KOPT-K1 (cell line): ENCODE data around the gene THEMIS.
"Not testable (repeated sequence)": the region's sequence is repeated elsewhere in the genome, so short reads cannot be mapped to it uniquely, and the experiment has no call there.

Source experiments
- H3K27ac ChIP-seq: fragments of 200-600 bp; sonication (generic); 2 replicates; pipeline ENCODE4 v1.5.1; 2016; ENCODE audit warnings: antibody characterized with exemption, mild to moderate bottlenecking, low read depth, low read length; ENCODE audit not compliant: poor library complexity, severe bottlenecking
- H3K36me3 ChIP-seq: fragments of 200-600 bp; sonication (generic); 2 replicates; pipeline ENCODE4 v1.5.1; 2017; ENCODE audit warnings: antibody characterized with exemption, mild to moderate bottlenecking, low read length, moderate library complexity; ENCODE audit not compliant: insufficient read depth
- H3K9me3 ChIP-seq: fragments of 200-600 bp; sonication (generic); 2 replicates; pipeline ENCODE4 v1.5.1; 2017; ENCODE audit warnings: antibody characterized with exemption, low read length, mild to moderate bottlenecking; ENCODE audit not compliant: insufficient read depth, poor library complexity, severe bottlenecking

THEMIS gene

GRCh38 chr6:127816643-127817042 lies 84.2 kb downstream of the THEMIS start:
- H3K36me3 ChIP-seq: peaks cover 84% of the 10 kb centered on the region
- no peaks in the 10 kb centered on the region for H3K9me3 ChIP-seq
- no peak overlapping the region for H3K27ac ChIP-seq

DNA sequence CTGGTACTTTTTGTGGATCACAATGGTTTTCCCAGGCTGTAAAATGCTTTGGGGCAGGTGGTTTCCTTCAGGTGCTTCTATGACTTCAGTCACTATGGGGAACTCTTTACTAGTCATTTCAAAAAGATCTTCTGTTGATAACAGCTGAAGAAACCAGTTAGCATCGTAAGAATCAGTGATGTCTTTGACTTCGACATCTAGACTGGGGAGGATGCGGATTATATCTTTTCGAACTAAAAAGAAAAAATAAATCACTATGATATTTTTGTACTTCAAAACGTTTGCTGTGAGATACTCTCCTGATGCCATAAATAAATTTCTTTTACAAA lies 87.2 kb downstream of the THEMIS start:
- H3K36me3 ChIP-seq: peaks cover 90% of the 10 kb centered on the region
- no peak overlapping the region for H3K27ac ChIP-seq
- no peaks in the 10 kb centered on the region for H3K9me3 ChIP-seq

DNA sequence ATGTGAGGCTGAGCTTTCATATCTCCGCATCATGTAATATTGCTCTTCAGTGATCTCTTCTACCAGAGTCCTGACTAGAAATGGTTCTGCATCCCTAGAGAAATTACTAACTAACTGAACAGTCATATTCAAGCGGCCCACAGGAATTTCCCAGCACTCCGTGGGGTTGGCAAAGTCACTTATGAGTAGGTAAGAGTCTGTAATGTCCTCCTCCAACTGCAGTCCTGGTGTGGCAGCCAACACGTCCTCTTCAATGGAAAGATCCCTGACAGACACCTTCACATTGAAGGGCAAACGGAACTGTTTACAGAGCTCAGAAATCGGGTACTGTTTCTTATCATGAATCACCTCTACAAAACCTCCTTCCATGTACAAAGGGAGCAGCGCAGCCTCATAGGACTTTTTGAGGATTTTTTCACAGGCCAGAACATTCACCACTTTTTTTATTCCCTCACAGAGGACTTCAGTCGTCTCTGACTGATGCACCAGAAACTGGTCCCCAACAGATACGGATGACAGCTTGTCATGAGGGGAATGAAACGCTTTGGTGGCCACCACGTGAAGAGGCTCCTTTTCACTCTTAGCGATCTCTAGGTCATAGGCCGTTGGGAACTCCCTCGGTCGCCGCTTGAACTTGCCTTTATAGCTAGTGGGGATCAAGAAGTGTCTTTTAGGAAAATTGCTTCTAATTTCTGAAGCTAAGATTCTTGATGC lies 87.7 kb downstream of the THEMIS start:
- H3K9me3 ChIP-seq: no peaks in the 10 kb centered on the region
- no peak overlapping the region for H3K27ac ChIP-seq
- peaks cover 94% of the 10 kb centered on the region for H3K36me3 ChIP-seq

GRCh38 chr6:127811900-127812570 lies 88.8 kb downstream of the THEMIS start:
- H3K36me3 ChIP-seq: peaks cover 94% of the 10 kb centered on the region
- no peaks in the 10 kb centered on the region for H3K9me3 ChIP-seq
- H3K27ac ChIP-seq: no peak overlapping the region

- peaks cover 100% of the 10 kb centered on the region for H3K36me3 ChIP-seq
- H3K27ac ChIP-seq: no peak overlapping the region
- no peaks in the 10 kb centered on the region for H3K9me3 ChIP-seq
Observed at GRCh38 chr6:127807806-127808517, 92.9 kb downstream of the THEMIS start.

- Histone ChIP-seq H3K36me3 (peaks cover 62% of the 10 kb centered on the region), H3K27ac (no peak overlapping the region), H3K9me3 (peaks cover 2% of the 10 kb centered on the region)
Observed at GRCh38 chr6:127796713-127797112, 104.1 kb downstream of the THEMIS start.

DNA sequence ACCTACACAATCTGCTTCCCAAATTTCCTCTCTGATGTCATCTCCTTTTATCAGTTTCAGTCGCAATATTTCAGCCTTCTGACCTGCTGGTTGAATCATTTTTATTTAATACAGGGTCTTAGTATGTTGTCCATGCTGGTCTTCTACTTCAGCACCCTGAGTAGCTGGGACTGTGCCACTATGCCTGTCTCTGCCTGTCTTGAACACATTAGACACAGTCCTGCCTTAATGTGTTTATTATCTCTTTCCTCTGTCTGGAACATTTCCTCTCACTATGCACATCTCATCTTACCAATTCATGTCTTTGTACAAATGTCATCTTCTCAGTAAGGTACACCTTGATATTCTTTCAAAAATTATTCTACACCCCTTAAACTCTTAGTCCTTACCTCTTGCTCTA lies 106.5 kb downstream of the THEMIS start:
- no peak overlapping the region for H3K27ac ChIP-seq
- peaks cover 9% of the 10 kb centered on the region for H3K9me3 ChIP-seq
- peaks cover 53% of the 10 kb centered on the region for H3K36me3 ChIP-seq

DNA sequence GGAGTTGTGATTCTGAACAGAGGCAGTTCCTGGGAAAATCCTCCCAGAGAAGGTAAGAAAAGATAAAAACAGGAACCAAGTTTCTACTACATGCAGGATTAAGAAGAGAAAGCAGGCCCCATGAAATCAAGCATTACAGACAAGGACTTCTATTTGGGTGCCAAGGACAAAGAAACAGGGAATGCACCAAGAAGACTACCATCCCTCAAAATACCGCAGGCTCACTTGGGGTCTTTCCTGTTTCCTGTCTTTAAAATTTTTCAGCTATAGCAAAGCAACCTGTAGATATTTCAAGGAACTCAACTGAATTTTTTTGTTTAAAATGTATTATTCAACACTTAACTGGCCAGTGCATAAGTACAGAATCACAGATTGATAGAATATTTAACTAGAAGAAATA lies 107.5 kb downstream of the THEMIS start:
- H3K9me3 ChIP-seq: peaks cover 9% of the 10 kb centered on the region
- H3K36me3 ChIP-seq: peaks cover 48% of the 10 kb centered on the region
- H3K27ac ChIP-seq: peak overlapping the region; percentile 38

DNA sequence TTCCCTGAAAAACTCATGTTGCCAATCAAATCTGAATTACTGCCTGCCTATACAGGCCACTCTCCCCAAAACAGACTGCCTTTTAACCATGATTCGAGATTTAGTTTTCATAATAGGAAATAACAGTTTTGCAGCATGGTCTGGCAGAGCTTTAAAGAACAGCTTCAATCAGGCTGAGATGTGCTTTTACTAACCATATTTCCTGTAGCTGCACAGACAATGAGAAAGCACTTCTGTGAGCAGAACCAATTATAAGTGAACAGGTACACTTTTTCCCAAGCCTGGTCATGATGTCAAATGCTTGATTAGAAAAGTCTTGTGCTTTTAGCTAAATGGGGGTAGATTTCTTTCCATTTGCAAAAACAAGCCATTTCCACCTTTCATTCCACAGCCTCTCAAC lies 108.2 kb downstream of the THEMIS start:
- peaks cover 47% of the 10 kb centered on the region for H3K36me3 ChIP-seq
- H3K9me3 ChIP-seq: peaks cover 9% of the 10 kb centered on the region
- peak overlapping the region; percentile 38 for H3K27ac ChIP-seq

DNA sequence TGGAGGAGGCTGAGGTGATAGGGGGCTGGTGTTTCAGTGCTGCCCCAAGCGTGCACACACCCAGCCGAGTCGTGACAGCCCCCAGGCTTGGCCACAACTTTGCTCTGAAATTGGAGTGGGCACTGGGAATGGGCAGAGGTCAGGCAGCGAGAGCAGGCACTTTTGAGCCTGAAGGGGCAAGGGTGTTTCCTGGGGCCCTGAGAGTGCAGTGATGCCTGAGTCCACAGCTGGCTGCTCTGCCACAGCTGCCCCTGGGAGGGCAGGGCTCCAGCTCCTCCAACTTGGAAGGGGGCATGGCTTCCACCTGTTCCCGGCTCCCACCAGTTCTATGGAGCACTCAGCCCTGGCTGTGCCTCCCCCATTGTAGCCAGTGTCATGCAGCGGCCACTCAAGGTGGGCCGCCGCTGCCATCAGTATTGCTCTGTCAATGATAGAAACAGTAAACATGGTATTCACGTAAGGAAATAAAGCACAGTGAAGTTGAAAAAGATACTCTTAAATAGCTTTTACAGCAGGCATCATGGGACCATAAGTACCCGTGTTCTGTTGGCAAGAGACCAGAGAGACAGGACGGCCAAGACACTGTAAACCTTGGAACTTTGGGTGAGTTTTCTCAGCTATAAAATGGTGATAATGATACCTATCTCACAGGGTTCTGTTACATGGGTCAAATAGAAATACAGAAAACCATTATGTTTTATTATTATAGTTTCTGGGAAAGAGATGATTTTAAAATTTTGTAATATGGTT lies 108.9 kb downstream of the THEMIS start:
- Histone ChIP-seq H3K27ac (peak overlapping the region; percentile 38), H3K9me3 (peaks cover 9% of the 10 kb centered on the region), H3K36me3 (peaks cover 46% of the 10 kb centered on the region)

DNA sequence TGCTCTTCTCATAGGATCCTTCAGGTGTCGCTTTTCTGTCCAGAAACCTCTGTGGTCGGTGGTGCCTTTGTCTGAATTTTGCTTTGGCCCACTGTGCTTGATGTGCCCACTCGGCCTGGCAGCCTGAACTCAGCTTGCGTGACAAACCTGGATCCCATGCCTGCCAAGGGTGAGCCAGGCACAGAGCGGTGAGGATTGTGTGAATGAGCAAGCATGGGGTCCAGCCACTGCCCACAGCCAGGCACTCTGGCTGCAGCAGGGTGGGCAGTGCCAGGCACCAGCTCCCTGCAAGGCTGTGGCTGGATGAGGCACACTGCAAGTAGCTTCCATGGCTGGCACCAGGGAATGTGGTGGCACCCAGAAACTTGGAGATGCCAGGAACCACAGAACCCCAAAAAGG lies 110.3 kb downstream of the THEMIS start:
- no peak overlapping the region for H3K27ac ChIP-seq
- H3K9me3 ChIP-seq: peaks cover 9% of the 10 kb centered on the region
- peaks cover 47% of the 10 kb centered on the region for H3K36me3 ChIP-seq

- Histone ChIP-seq H3K36me3 (peaks cover 72% of the 10 kb centered on the region), H3K9me3 (peaks cover 9% of the 10 kb centered on the region), H3K27ac (no peak overlapping the region)
Observed at GRCh38 chr6:127786109-127786508, 114.7 kb downstream of the THEMIS start.

DNA sequence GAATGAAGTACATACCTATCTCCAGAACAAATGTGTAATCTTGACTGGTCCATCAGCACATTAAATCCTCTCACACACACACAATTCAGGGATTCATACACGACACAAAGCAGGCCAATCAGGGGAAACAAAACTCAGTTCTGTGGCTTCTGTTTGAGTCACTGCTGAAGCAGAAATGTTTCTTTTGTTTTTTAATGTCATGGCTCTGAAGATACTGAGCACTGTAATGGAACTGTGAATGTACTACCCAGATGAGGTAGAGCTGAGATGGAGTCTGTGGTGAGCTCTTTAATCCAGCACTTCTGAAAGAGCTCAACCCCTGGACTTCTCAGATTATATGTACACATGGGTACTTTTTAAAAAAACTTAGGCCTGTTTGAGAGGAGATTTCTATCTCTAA lies 116.4 kb downstream of the THEMIS start:
- peaks cover 69% of the 10 kb centered on the region for H3K36me3 ChIP-seq
- H3K9me3 ChIP-seq: peaks cover 9% of the 10 kb centered on the region
- H3K27ac ChIP-seq: no peak overlapping the region

- not testable (repeated sequence) for H3K9me3 ChIP-seq, H3K27ac ChIP-seq
- H3K36me3 ChIP-seq: peaks cover 50% of the 10 kb centered on the region
Observed at GRCh38 chr6:127781636-127782272, 119.1 kb downstream of the THEMIS start.

GRCh38 chr6:127776320-127776719 lies 124.5 kb downstream of the THEMIS start:
- H3K36me3 ChIP-seq: peaks cover 42% of the 10 kb centered on the region
- no peak overlapping the region for H3K27ac ChIP-seq
- H3K9me3 ChIP-seq: peaks cover 20% of the 10 kb centered on the region
